Measurements from ENCODE around the gene SGSM1.

GRCh38 chr22:24768537-24769374, 37.3 kb upstream of the SGSM1 start:
- TF ChIP-seq CTCF (conservative IDR thresholded peaks at IDR 0.05; ENCODE audit: low read depth, low read length) (peak; percentile 81), USF2 (IDR thresholded peaks at IDR 0.05; ENCODE audit: low read depth, low read length) (no peak), POLR2A (IDR thresholded peaks at IDR 0.05; ENCODE audit: low read depth, low read length) (no peak), RAD21 (IDR thresholded peaks at IDR 0.05; ENCODE audit: low read length) (peak; percentile 73), MXI1 (IDR thresholded peaks at IDR 0.05; ENCODE audit: borderline replicate concordance, low read depth, low read length) (no peak), RFX5 (IDR thresholded peaks at IDR 0.05; ENCODE audit: low read depth, low read length) (no peak), SMC3 (IDR thresholded peaks at IDR 0.05; ENCODE audit: low read depth, low read length) (peak; percentile 58), FOS (IDR thresholded peaks at IDR 0.05; ENCODE audit: low read depth, low read length) (no peak), NFE2L2 (IDR thresholded peaks at IDR 0.05; ENCODE audit: low read depth, low read length) (no peak), BHLHE40 (IDR thresholded peaks at IDR 0.05; ENCODE audit: low read depth, low read length) (no peak), MAZ (IDR thresholded peaks at IDR 0.05; ENCODE audit: borderline replicate concordance, low read depth, low read length) (no peak), MAFK (IDR thresholded peaks at IDR 0.05; ENCODE audit: low read depth, low read length) (no peak)

Measured in IMR-90 (cell line).